GM13976 (cell line): Measurements from ENCODE around the gene GJD2.

Experiments used
- DNase-seq: peaks from one replicate; pipeline ENCODE4 v3.0.0; 2012; ENCODE audit warnings: low spot score
- CTCF ChIP-seq: IDR thresholded peaks from 2 replicates; pipeline ENCODE4 v1.5.1; 2012; ENCODE audit warnings: borderline replicate concordance, mild to moderate bottlenecking; ENCODE audit not compliant: insufficient read depth; ENCODE audit errors: extremely low read depth, missing control alignments, control extremely low read depth
- in situ Hi-C: fragments of 300-500 bp; cut with MboI; formaldehyde crosslinking; loops from one replicate; pipeline ENCODE4 v1.12.0; 2022; ENCODE audit warnings: low sequenced_read_pairs, mixed read lengths, inconsistent platforms; ENCODE audit not compliant: unreplicated experiment

The GJD2 gene

GRCh38 chr15:34732430-34732829, 22.4 kb downstream of the GJD2 start:
- no peak for TF ChIP-seq CTCF
- in situ Hi-C loops: no loop called here
- no peak for DNase-seq

GRCh38 chr15:34730701-34731100, 24.1 kb downstream of the GJD2 start:
- in situ Hi-C loops: no loop called here
- no peak for TF ChIP-seq CTCF
- DNase-seq: no peak

- no peak for DNase-seq
- in situ Hi-C loops: no loop called here
- no peak for TF ChIP-seq CTCF
Observed at GRCh38 chr15:34729886-34730285, 24.9 kb downstream of the GJD2 start.

GRCh38 chr15:34729056-34729455, 25.7 kb downstream of the GJD2 start:
- in situ Hi-C loops: no loop called here
- no peak for DNase-seq
- no peak for TF ChIP-seq CTCF

- in situ Hi-C loops: no loop called here
- no peak for TF ChIP-seq CTCF
- DNase-seq: no peak
Observed at GRCh38 chr15:34726406-34727100, 28.2 kb downstream of the GJD2 start.

GRCh38 chr15:34725556-34725955, 29.2 kb downstream of the GJD2 start:
- no peak for TF ChIP-seq CTCF
- DNase-seq: no peak
- in situ Hi-C loops: no loop called here
